NCI-H1417 (cell line): ENCODE measurements around the gene RFTN1.
"Not testable (repeated sequence)": the region's sequence is repeated elsewhere in the genome, so short reads cannot be mapped to it uniquely, and the experiment has no call there.

ENCODE experiments used
- DNase-seq, 3 experiments: peaks; one replicate each; lab custom pipeline; 2025; lab: John Stamatoyannopoulos, UW

RFTN1 gene

GRCh38 chr3:16329036-16329825 is 184.3 kb downstream of the RFTN1 start:
- DNase-seq, result peak in 1 of 3 experiments; percentile 57

- no peak for DNase-seq
Measured at GRCh38 chr3:16328124-16328523, 185.4 kb downstream of the RFTN1 start.

GRCh38 chr3:16326724-16327349 is 186.7 kb downstream of the RFTN1 start:
- peak in 1 of 3 experiments; percentile 27 for DNase-seq

- no peak for DNase-seq
Measured at GRCh38 chr3:16325850-16326249, 187.6 kb downstream of the RFTN1 start.

GRCh38 chr3:16323737-16324136 is 189.8 kb downstream of the RFTN1 start:
- no peak for DNase-seq

- DNase-seq, result no peak
Measured at GRCh38 chr3:16322189-16322588, 191.3 kb downstream of the RFTN1 start.

GRCh38 chr3:16320711-16321110 is 192.8 kb downstream of the RFTN1 start:
- no peak for DNase-seq

GRCh38 chr3:16319723-16320122 is 193.8 kb downstream of the RFTN1 start:
- DNase-seq, result no peak

- DNase-seq, result no peak
Measured at GRCh38 chr3:16319307-16319706, 194.2 kb downstream of the RFTN1 start.

- no peak for DNase-seq
Measured at GRCh38 chr3:16318176-16318575, 195.3 kb downstream of the RFTN1 start.

- no peak for DNase-seq
Measured at GRCh38 chr3:16317561-16317945, 195.9 kb downstream of the RFTN1 start.

GRCh38 chr3:16316847-16317560 is 196.5 kb downstream of the RFTN1 start:
- no peak for DNase-seq

- DNase-seq, result no peak
Measured at GRCh38 chr3:16316396-16316795, 197.1 kb downstream of the RFTN1 start.

- no peak for DNase-seq
Measured at GRCh38 chr3:16315623-16316022, 197.9 kb downstream of the RFTN1 start.

GRCh38 chr3:16313886-16314645 is 199.4 kb downstream of the RFTN1 start:
- DNase-seq, result no peak

GRCh38 chr3:16311960-16312451 is 201.5 kb downstream of the RFTN1 start:
- no peak for DNase-seq

- DNase-seq, result not testable (repeated sequence)
Measured at GRCh38 chr3:16310486-16310885, 203.0 kb downstream of the RFTN1 start.

- DNase-seq, result no peak
Measured at GRCh38 chr3:16309558-16309957, 203.9 kb downstream of the RFTN1 start.

GRCh38 chr3:16308727-16309126 is 204.8 kb downstream of the RFTN1 start:
- DNase-seq, result no peak

GRCh38 chr3:16307832-16308531 is 205.5 kb downstream of the RFTN1 start:
- no peak for DNase-seq

GRCh38 chr3:16305111-16305541 is 208.4 kb downstream of the RFTN1 start:
- no peak for DNase-seq
